ENCODE data around the gene TSPAN14.
"Not testable (repeated sequence)": the region's sequence is repeated elsewhere in the genome, so short reads cannot be mapped to it uniquely, and the experiment has no call there.

Gene TSPAN14

GRCh38 chr10:80474941-80475340 is 20.8 kb downstream of the TSPAN14 start:
- DNase-seq (ENCODE audit: low spot score) = no peak
- no peak overlapping the region for H3K27ac Mint-ChIP-seq
- H3K27me3 Mint-ChIP-seq (ENCODE audit: low read depth) = no peaks in the 10 kb centered on the region
- H3K4me1 Mint-ChIP-seq (ENCODE audit: low read depth) = peaks cover 51% of the 10 kb centered on the region
- peaks cover 65% of the 10 kb centered on the region for H3K36me3 Mint-ChIP-seq (ENCODE audit: low read depth)
- H3K9me3 Mint-ChIP-seq = peaks cover 15% of the 10 kb centered on the region
- H3K4me3 Mint-ChIP-seq = no peak overlapping the region

- not testable (repeated sequence) for H3K4me3 Mint-ChIP-seq; DNase-seq (ENCODE audit: low spot score); H3K27ac Mint-ChIP-seq; H3K27me3 Mint-ChIP-seq (ENCODE audit: low read depth)
- H3K36me3 Mint-ChIP-seq (ENCODE audit: low read depth) = peaks cover 67% of the 10 kb centered on the region
- peaks cover 48% of the 10 kb centered on the region for H3K4me1 Mint-ChIP-seq (ENCODE audit: low read depth)
- peaks cover 15% of the 10 kb centered on the region for H3K9me3 Mint-ChIP-seq
Observed at GRCh38 chr10:80475641-80476040, 21.5 kb downstream of the TSPAN14 start.

DNA sequence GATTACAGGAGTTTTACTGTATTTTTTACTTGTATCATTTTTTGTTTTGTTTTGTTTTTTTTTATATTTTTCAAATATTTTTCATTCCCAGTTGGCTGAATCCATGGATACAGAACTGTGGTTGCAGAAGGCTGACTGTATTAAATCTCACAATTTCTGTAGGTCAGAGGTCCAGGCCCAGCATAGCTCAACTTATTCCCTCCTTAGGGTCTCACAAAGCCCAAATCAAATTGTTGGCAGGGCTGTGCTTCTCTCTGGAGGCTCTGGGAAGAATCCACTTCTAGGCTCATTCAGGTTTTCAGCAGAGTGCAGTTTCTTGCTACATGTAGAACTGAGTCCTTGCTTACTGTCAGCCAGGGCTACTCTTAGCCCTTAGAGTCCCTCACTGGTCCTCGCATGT is 22.6 kb downstream of the TSPAN14 start:
- Mint-ChIP-seq H3K27ac (no peak overlapping the region), H3K4me1 (ENCODE audit: low read depth) (peaks cover 45% of the 10 kb centered on the region), H3K27me3 (ENCODE audit: low read depth) (no peaks in the 10 kb centered on the region), H3K36me3 (ENCODE audit: low read depth) (peaks cover 65% of the 10 kb centered on the region), H3K4me3 (no peak overlapping the region), H3K9me3 (peaks cover 15% of the 10 kb centered on the region)
- no peak for DNase-seq (ENCODE audit: low spot score)

GRCh38 chr10:80477813-80478212 is 23.7 kb downstream of the TSPAN14 start:
- H3K27ac Mint-ChIP-seq = peak overlapping the region; percentile 53
- H3K27me3 Mint-ChIP-seq (ENCODE audit: low read depth) = no peaks in the 10 kb centered on the region
- peaks cover 61% of the 10 kb centered on the region for H3K36me3 Mint-ChIP-seq (ENCODE audit: low read depth)
- peaks cover 15% of the 10 kb centered on the region for H3K9me3 Mint-ChIP-seq
- no peak for DNase-seq (ENCODE audit: low spot score)
- H3K4me1 Mint-ChIP-seq (ENCODE audit: low read depth) = peaks cover 37% of the 10 kb centered on the region
- peak overlapping the region; percentile 5 for H3K4me3 Mint-ChIP-seq

DNA sequence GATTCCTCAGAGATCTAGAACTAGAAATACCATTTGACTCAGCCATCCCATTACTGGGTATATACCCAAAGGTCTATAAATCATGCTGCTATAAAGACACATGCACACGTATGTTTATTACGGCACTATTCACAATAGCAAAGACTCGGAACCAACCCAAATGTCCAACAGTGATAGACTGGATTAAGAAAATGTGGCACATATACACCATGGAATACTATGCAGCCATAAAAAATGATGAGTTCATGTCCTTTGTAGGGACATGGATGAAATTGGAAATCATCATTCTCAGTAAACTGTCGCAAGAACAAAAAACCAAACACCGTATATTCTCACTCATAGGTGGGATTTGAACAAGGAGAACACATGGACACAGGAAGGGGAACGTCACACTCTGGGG is 26.3 kb downstream of the TSPAN14 start:
- not testable (repeated sequence) for H3K4me3 Mint-ChIP-seq; H3K27ac Mint-ChIP-seq; H3K27me3 Mint-ChIP-seq (ENCODE audit: low read depth); DNase-seq (ENCODE audit: low spot score)
- Mint-ChIP-seq H3K9me3 (peaks cover 15% of the 10 kb centered on the region), H3K36me3 (ENCODE audit: low read depth) (peaks cover 61% of the 10 kb centered on the region), H3K4me1 (ENCODE audit: low read depth) (peaks cover 44% of the 10 kb centered on the region)

DNA sequence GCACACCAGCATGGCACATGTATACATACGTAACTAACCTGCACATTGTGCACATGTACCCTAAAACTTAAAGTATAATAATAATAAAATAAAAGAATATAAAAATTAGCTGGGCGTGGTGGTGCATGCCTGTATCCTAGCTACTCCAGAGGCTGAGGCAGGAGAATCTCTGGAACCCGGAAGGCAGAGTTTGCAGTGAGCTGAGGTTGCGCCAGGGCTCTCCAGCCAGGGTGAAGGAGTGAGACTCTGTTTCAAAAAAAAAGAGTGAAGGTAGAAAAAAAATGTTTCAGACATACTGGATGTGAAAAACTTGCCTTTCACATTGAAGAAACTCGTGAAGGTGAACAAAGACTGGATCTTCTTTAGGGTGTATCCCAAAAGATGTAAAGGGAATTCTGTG is 26.7 kb downstream of the TSPAN14 start:
- no peaks in the 10 kb centered on the region for H3K27me3 Mint-ChIP-seq (ENCODE audit: low read depth)
- H3K4me3 Mint-ChIP-seq = no peak overlapping the region
- peaks cover 61% of the 10 kb centered on the region for H3K36me3 Mint-ChIP-seq (ENCODE audit: low read depth)
- peaks cover 49% of the 10 kb centered on the region for H3K4me1 Mint-ChIP-seq (ENCODE audit: low read depth)
- H3K27ac Mint-ChIP-seq = peak overlapping the region; percentile 26
- no peak for DNase-seq (ENCODE audit: low spot score)
- peaks cover 15% of the 10 kb centered on the region for H3K9me3 Mint-ChIP-seq

GRCh38 chr10:80484243-80484642 is 30.1 kb downstream of the TSPAN14 start:
- H3K27me3 Mint-ChIP-seq (ENCODE audit: low read depth) = no peaks in the 10 kb centered on the region
- peak overlapping the region; percentile 79 for H3K27ac Mint-ChIP-seq
- peaks cover 56% of the 10 kb centered on the region for H3K36me3 Mint-ChIP-seq (ENCODE audit: low read depth)
- H3K9me3 Mint-ChIP-seq = no peaks in the 10 kb centered on the region
- no peak for DNase-seq (ENCODE audit: low spot score)
- peak overlapping the region; percentile 86 for H3K4me3 Mint-ChIP-seq
- H3K4me1 Mint-ChIP-seq (ENCODE audit: low read depth) = peaks cover 66% of the 10 kb centered on the region

DNA sequence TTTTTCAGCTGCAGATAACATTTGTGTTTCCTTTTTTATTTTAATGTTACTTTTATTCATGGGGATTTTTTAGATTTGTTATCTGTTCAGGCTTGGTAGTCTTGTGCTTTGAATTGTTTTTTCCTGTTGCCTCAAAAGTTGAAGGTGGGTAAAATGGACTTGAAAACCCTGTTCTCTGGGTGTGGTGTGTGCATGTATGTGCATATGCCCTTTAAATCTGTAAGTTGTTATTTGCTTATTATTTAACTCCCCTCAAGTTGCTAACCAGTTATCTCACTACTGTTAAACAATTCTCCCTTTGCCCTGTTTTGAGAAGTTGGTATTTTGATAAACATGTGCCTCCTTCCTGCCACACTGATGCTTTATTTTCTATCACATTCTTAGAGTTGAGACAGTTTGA is 30.6 kb downstream of the TSPAN14 start:
- peak overlapping the region; percentile 86 for H3K4me3 Mint-ChIP-seq
- no peaks in the 10 kb centered on the region for H3K27me3 Mint-ChIP-seq (ENCODE audit: low read depth)
- no peaks in the 10 kb centered on the region for H3K9me3 Mint-ChIP-seq
- peaks cover 70% of the 10 kb centered on the region for H3K4me1 Mint-ChIP-seq (ENCODE audit: low read depth)
- peak overlapping the region; percentile 79 for H3K27ac Mint-ChIP-seq
- H3K36me3 Mint-ChIP-seq (ENCODE audit: low read depth) = peaks cover 58% of the 10 kb centered on the region
- no peak for DNase-seq (ENCODE audit: low spot score)

DNA sequence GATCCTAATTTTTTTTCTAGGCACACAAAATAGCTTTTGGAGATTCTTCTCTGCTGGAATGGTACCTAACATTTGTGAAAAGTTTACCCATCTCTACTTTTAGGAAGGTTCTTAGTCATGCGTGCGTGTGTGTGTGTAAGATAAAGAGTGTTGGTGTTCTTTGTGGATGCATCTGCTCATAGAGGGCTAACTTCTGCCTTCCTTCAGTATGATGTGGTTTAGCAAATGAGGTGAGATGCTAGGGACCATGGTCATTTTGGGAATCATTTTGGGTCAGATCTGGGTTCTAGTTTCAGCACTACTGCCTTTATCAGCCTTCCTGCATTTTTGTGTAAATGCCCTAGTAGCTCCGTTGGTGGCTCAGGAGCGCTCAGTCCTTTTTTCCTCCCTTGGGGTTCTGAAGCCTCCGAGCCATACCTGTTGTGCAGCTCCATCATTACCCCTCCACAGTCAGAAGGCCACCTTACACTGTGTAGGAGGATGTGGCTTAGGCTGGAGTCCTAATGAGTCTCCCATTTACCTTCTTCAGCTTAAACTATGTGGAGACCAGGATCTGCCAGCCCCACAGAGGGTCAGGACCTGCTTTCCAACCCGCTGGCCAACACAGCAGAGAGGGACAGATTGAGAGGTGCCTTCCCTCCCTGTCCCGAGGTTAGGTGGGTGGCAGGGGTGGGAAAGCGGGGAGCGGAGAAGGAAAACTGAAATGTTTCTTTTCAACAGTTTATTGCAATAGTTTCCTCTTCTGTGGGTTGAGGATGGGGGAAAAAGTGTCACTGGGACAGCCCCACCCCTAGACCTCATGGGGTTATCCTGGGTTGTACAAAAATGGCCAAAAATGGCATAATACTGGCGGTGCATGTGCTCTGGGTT is 31.2 kb downstream of the TSPAN14 start:
- peaks cover 62% of the 10 kb centered on the region for H3K36me3 Mint-ChIP-seq (ENCODE audit: low read depth)
- no peaks in the 10 kb centered on the region for H3K27me3 Mint-ChIP-seq (ENCODE audit: low read depth)
- H3K27ac Mint-ChIP-seq = peak overlapping the region; percentile 79
- H3K4me1 Mint-ChIP-seq (ENCODE audit: low read depth) = peaks cover 76% of the 10 kb centered on the region
- peak overlapping the region; percentile 86 for H3K4me3 Mint-ChIP-seq
- DNase-seq (ENCODE audit: low spot score) = no peak
- no peaks in the 10 kb centered on the region for H3K9me3 Mint-ChIP-seq

DNA sequence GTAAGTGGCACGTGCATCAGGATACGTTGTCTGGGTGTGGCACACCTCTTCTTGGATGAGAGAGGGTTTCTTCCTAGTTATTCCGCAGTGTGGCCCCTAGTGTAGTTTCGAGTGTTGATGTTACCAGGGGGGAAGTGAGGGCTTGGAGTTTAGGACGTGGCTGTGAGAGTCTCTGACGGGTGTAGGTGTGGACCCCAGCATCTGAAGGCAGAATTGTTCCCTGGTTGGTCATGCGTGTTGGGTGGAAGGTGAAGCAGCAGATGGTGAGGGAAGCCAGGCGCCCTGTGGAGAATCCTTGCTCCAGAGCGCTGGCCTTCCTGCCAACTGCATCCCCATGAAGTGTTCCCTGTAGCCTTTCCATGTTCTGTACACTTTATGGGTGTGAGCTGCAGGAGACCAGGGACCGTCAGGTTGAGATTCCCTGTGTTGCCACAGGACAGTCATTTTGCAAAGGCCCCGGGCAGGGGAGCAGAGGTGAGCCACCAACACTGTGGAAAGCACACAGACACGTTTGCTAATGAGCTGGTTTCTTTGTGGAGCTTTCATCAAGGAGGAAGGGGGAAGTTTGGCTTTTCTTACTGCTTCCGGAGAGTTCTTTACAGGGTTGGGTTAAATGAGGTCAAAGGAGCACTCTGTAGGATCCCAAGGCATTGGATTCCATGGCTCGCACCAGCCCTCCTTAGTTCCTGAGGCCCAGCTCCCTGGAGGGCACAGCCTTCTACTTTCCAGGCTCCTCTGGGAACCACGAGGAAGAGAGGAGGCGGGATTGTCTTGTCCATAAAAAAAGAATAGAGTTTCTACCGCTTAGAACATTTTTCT is 32.0 kb downstream of the TSPAN14 start:
- no peaks in the 10 kb centered on the region for H3K27me3 Mint-ChIP-seq (ENCODE audit: low read depth)
- H3K4me3 Mint-ChIP-seq = peak overlapping the region; percentile 86
- peaks cover 64% of the 10 kb centered on the region for H3K36me3 Mint-ChIP-seq (ENCODE audit: low read depth)
- H3K9me3 Mint-ChIP-seq = no peaks in the 10 kb centered on the region
- peak overlapping the region; percentile 79 for H3K27ac Mint-ChIP-seq
- no peak for DNase-seq (ENCODE audit: low spot score)
- peaks cover 82% of the 10 kb centered on the region for H3K4me1 Mint-ChIP-seq (ENCODE audit: low read depth)

DNA sequence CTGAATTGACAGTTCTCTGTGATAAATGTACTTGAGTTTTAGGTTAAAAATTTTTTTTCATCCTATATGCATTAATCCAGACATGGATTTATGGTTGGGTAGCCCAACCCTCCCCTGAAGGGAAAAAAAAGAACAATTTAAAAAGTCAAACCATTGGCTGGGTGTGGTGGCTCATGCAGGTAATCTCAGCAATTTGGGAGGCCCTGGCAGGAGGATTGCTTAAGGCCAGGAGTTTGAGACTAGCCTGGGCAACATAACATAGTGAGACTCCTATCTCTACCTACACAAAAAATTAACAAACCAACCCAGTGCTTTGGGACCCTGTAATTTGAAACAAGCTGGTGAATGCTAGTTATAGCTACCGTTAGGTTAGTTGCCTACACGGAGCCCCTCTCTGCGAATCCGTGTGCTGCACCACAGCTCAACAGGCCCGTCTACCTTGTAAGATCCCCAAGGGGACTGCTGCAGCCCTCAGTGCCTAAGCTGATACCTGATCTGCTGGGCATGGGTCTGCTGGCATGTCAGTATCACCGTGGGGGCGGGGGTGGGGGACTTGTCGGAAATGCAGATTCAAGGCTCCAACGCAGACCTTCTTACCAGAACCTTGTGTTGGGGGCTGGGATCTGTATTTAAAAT is 32.8 kb downstream of the TSPAN14 start:
- DNase-seq (ENCODE audit: low spot score) = no peak
- H3K27me3 Mint-ChIP-seq (ENCODE audit: low read depth) = no peaks in the 10 kb centered on the region
- H3K4me3 Mint-ChIP-seq = peak overlapping the region; percentile 86
- peak overlapping the region; percentile 87 for H3K27ac Mint-ChIP-seq
- peaks cover 65% of the 10 kb centered on the region for H3K36me3 Mint-ChIP-seq (ENCODE audit: low read depth)
- no peaks in the 10 kb centered on the region for H3K9me3 Mint-ChIP-seq
- peaks cover 82% of the 10 kb centered on the region for H3K4me1 Mint-ChIP-seq (ENCODE audit: low read depth)

DNA sequence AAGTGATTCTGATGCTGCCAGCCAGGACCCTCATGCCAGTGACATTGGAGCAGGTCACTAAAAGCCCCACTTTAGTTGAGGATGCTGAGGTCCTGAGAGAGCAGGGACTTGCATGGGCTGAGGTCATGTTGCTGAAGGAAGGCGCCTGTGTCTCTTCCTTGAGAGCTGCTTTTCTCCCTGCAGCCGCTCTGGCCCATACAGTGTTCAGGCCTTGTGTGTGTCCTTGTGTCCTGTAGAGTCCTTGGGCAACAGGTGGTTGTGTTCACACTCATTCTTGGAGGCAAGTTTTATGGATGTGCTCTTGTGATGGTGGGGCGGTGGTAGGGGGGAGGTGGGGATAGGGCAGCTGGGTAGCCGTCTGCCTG is 33.3 kb downstream of the TSPAN14 start:
- H3K9me3 Mint-ChIP-seq = no peaks in the 10 kb centered on the region

GRCh38 chr10:80487791-80488538 is 33.9 kb downstream of the TSPAN14 start:
- Mint-ChIP-seq H3K9me3 (no peaks in the 10 kb centered on the region), H3K4me1 (ENCODE audit: low read depth) (peaks cover 88% of the 10 kb centered on the region), H3K36me3 (ENCODE audit: low read depth) (peaks cover 70% of the 10 kb centered on the region), H3K4me3 (peak overlapping the region; percentile 86), H3K27me3 (ENCODE audit: low read depth) (no peaks in the 10 kb centered on the region), H3K27ac (peak overlapping the region; percentile 87)
- DNase-seq (ENCODE audit: low spot score) = peak; percentile 56

More for the DNA sequence above, 33.3 kb downstream of the TSPAN14 start:
- H3K4me3 Mint-ChIP-seq = peak overlapping the region; percentile 86
- no peak for DNase-seq (ENCODE audit: low spot score)
- no peaks in the 10 kb centered on the region for H3K27me3 Mint-ChIP-seq (ENCODE audit: low read depth)
- H3K4me1 Mint-ChIP-seq (ENCODE audit: low read depth) = peaks cover 85% of the 10 kb centered on the region
- H3K36me3 Mint-ChIP-seq (ENCODE audit: low read depth) = peaks cover 68% of the 10 kb centered on the region
- peak overlapping the region; percentile 87 for H3K27ac Mint-ChIP-seq

All from T-helper 2 cell treated with Interferon-gamma antibody and Interleukin-4, amounts not matched to agents 5 μg/mL and 100 μg/mL, for 36 hours (primary cell).